CD4-positive, alpha-beta T cell treated with Interleukin-2 at 100 ng/mL for 4 hours (primary cell): ENCODE results near the gene RNF39.
"Not testable (repeated sequence)": the region's sequence is repeated elsewhere in the genome, so short reads cannot be mapped to it uniquely, and the experiment has no call there.

Experiments used
- DNase-seq: peaks from one replicate; pipeline ENCODE4 v3.0.0-alpha.2; 2020; ENCODE audit warnings: low spot score

RNF39 gene

GRCh38 chr6:30075094-30075789 lies at the start of gene RNF39:
RNF39 (minus strand) TSS chr6:30075769; CDS start chr6:30075585, 184 bp downstream.
- no peak for DNase-seq

GRCh38 chr6:30122515-30122914 lies 46.9 kb upstream of the RNF39 start:
- DNase-seq = no peak

- DNase-seq = no peak
Observed at GRCh38 chr6:30121446-30122366, 46.1 kb upstream of the RNF39 start.

DNA sequence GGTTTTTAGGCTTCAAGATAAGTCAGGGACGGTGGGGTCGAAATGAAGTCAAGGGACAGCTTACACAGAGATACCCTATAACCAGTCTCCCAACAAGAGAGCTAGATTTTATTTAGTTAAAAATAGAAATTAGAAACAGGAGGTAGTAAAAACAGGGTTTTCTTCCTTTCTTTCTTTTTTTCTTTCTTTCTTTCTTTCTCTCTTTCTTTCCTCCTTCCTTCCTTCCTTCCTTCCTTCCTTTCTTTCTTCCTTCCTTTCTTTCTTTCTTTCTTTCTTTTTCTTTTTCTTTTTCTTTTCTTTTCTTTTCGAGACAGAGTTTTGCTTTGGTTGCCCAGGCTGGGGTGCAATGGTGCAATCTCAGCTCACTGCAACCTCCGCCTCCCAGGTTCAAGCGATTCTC lies 43.1 kb upstream of the RNF39 start:
- not testable (repeated sequence) for DNase-seq

- no peak for DNase-seq
Observed at GRCh38 chr6:30116724-30117123, 41.2 kb upstream of the RNF39 start.

DNA sequence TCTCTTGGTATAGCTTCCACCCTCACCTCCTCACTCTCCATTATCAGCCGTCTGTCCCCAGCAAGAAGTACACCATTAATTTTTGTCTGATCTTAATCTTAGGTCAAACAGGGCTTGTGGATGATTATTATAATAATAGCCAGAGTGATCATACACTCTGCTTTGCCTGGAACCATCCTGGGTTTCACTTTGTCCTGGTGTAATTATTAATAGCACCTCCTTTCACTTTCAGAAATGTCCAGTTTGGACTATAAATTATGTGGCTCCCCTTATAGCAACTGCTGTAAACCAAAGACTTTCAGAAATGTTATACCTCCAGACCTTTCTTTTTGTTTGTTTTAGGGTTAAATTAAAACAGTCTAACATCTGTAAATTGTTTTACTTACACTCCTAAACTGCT lies 38.3 kb upstream of the RNF39 start:
- DNase-seq = no peak

DNA sequence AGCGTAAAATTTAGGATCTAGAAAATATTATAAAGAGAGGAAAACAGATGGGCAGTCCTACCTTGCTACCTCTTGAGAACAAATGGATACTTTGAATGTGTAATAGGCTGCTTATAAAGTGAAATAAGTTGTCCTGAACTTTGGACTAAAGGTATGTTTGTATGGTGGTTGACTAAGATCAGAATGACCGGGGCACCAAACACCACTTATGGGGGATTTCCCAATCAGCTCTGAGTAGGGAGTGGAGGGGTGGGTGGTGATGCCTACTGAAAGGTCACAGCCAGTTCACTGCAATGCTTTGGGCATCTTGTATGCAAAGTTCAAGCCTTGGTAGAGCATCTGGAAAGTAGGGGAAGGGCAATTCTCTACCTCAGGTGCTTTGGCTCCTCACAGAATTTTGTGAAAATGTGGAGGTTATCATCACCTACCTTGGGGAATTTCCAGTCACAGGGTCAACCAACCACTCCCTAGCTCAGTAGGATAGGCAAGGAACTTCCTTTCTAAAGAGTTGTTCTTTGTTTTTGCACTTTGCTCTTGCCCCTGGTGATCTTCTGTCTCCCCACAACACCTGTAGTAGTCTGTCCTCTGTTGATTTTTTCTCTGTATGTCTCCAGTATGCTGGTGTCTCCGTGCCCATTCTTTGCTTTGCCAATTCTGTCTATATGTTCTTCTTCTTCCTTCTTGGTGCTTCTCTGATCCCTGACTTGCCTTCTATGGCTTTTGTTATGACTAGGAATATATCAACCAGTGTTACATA lies 37.6 kb upstream of the RNF39 start, which contains the start of gene TRIM31:
TSS of gene TRIM31 (minus strand) at position 88 of the 757 bp plus-strand sequence. CDS start 285 bp downstream, outside the sequence.
- DNase-seq = no peak

- DNase-seq = no peak
Observed at GRCh38 chr6:30112402-30112994, 36.9 kb upstream of the RNF39 start.

- no peak for DNase-seq
Observed at GRCh38 chr6:30111266-30111856, 35.8 kb upstream of the RNF39 start.

GRCh38 chr6:30104661-30105060 lies 29.1 kb upstream of the RNF39 start:
- no peak for DNase-seq

- DNase-seq = no peak
Observed at GRCh38 chr6:30103872-30104179, 28.3 kb upstream of the RNF39 start.

DNA sequence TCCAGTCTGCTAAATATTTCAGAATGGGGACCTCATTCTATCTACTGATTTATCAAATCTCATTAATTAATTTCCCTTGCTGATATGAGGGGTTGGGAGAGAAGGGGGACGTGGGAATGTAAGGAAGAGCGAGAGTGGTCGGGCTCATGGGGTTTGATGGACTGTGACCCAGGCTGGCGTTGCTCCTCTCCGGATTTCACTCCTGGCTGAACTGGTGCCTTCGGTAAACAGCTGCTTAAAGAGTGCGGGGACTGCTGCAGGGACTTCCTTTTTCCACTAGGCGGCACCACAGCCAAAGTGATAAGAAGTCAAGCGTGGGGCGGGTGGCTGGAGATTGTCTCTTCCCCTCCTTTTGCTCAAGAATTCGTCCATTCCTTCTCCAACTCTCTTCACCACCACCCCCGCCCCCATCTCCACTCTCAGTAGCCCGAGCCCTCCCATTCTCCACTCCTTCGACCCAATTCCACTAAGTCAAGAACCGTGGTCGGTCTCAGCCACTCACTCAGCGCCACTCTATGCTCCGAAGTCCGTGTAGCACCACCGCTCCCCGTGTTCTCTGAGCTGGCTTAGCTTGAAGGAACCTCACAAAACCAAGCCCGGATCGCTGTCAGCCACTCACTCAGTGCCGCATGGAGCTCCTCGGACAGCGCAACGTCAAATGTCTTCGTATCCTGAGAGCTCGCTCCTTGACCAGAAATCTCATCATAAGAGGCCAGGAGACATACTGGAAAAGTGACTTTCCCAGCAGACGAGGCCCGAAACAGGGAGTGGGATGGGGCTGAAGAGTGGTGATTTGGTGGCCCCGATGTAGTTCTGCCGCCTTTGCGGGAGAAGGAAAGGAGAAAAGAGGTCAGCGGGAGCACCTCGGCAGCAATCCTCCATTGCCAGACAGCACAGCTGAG lies 27.7 kb upstream of the RNF39 start:
- peak; percentile 89 for DNase-seq

GRCh38 chr6:30102414-30102969 lies 26.9 kb upstream of the RNF39 start:
- DNase-seq = no peak

DNA sequence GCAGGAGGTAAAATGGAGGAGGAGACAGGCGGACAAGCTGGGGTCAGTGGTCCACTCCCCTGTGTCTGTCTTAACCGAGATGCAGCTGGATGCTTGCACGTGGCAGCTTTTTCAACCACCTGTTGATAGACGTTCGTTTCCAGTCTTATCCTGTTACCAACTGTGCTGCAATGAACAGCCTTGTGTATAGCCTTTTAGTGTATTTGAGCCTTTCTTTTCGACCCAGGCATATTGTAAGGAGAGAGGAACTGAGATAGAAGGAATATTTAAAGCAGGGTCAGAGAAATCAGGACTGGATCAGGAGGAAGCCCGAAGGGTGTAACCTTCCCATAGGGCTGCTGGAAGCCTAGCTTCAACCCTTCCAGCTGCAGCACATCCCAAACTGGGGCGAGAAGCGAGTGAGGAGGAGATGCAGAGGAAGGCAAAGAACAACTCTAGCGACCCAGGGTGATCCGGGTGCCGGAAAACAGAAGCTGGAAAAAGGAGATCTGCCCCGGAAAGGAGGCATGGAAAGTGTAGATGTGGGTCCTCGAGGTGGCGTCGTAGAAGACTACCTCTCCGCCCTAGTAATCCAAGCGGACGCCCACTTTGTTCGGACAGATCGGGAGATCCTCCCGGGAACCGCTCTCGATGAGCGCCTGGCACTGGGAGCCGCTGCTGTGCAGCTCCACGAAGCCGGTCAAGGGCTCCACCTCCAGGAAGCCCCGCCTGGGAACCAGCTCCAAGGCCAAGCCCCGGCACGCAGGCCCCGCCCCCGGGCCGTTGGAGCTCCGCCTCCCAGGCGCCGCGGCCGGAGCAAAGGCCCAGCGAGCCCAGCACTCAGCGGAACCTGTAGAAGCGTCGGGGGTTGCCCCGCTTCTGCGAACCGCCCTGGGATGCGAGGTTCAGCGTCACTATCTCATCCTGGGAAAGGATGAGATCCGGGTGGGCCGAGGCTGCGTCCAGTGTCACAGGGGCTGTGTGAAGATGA lies 26.2 kb upstream of the RNF39 start:
- peak; percentile 55 for DNase-seq

- no peak for DNase-seq
Observed at GRCh38 chr6:30100585-30101443, 25.2 kb upstream of the RNF39 start.

- DNase-seq = no peak
Observed at GRCh38 chr6:30100154-30100553, 24.6 kb upstream of the RNF39 start.

GRCh38 chr6:30097902-30098768 lies 22.6 kb upstream of the RNF39 start:
- no peak for DNase-seq
